DND-41 (cell line): ENCODE measurements around the gene CEP120.

Experiments used
- ATAC-seq: fragments of 200-7000 bp; cut with Tn5 transposase; 3 replicates; pipeline ENCODE4 v1.9.1; 2021; ENCODE audit warnings: low read depth; ENCODE audit not compliant: insufficient read depth
- DNase-seq: peaks from one replicate; pipeline ENCODE4 v3.0.0-alpha.2; 2020
- H2AFZ ChIP-seq: 2 replicates; pipeline ENCODE4 v1.6.0; 2012; ENCODE audit warnings: low read depth, low read length
- H3K27ac ChIP-seq: 2 replicates; pipeline ENCODE4 v1.5.1; 2012; ENCODE audit warnings: low read length, inconsistent platforms
- H3K27me3 ChIP-seq: fragments of 200-600 bp; sonication (generic); 2 replicates; pipeline ENCODE4 v1.6.0; 2012; ENCODE audit warnings: low read length, mild to moderate bottlenecking, inconsistent platforms; ENCODE audit not compliant: insufficient read depth, poor library complexity
- H3K36me3 ChIP-seq: 2 replicates; pipeline ENCODE4 v1.5.1; 2012; ENCODE audit warnings: low read length, inconsistent platforms; ENCODE audit not compliant: insufficient read depth
- H3K4me1 ChIP-seq: 2 replicates; pipeline ENCODE4 v1.5.1; 2012; ENCODE audit warnings: mild to moderate bottlenecking, low read length; ENCODE audit not compliant: insufficient read depth
- H3K4me2 ChIP-seq: 2 replicates; pipeline ENCODE4 v1.6.0; 2012; ENCODE audit warnings: mild to moderate bottlenecking, moderate library complexity, low read length, inconsistent platforms; ENCODE audit not compliant: insufficient read depth
- H3K4me3 ChIP-seq, 2 experiments: fragments of 200-600 bp in 1 of 2; shearing (Covaris generic) in 1 of 2; 2 replicates each; pipeline ENCODE4 v1.5.1; 2012 to 2016; ENCODE audit warnings: inconsistent platforms in 2 of 2, low read length in 2 of 2, mild to moderate bottlenecking in 2 of 2, low read depth in 1 of 2, moderate library complexity in 1 of 2
- H3K79me2 ChIP-seq: 2 replicates; pipeline ENCODE4 v1.6.0; 2012; ENCODE audit warnings: low read length, inconsistent platforms; ENCODE audit not compliant: insufficient read depth
- H3K9ac ChIP-seq: 2 replicates; pipeline ENCODE4 v1.6.0; 2012; ENCODE audit warnings: low read depth, mild to moderate bottlenecking, inconsistent platforms, low read length, moderate library complexity
- H3K9me3 ChIP-seq: 2 replicates; pipeline ENCODE4 v1.5.1; 2012; ENCODE audit warnings: low read length, moderate library complexity, mild to moderate bottlenecking, inconsistent platforms; ENCODE audit not compliant: insufficient read depth, severe bottlenecking
- H4K20me1 ChIP-seq: 2 replicates; pipeline ENCODE4 v1.6.0; 2012; ENCODE audit warnings: low read length; ENCODE audit not compliant: insufficient read depth
- EZH2 ChIP-seq: IDR thresholded peaks from 3 replicates; pipeline ENCODE4 v1.6.1; 2012; ENCODE audit warnings: borderline replicate concordance, low read depth, mild to moderate bottlenecking, moderate library complexity, low read length, inconsistent platforms; ENCODE audit not compliant: severe bottlenecking
- TF ChIP-seq, protein P1 (sequence below): IDR thresholded peaks from 2 replicates; pipeline ENCODE4 v1.5.1; 2012; ENCODE audit warnings: borderline replicate concordance, low read length, moderate library complexity, mild to moderate bottlenecking; ENCODE audit not compliant: poor library complexity, severe bottlenecking; ENCODE audit errors: extremely low read depth

CEP120 gene

DNA sequence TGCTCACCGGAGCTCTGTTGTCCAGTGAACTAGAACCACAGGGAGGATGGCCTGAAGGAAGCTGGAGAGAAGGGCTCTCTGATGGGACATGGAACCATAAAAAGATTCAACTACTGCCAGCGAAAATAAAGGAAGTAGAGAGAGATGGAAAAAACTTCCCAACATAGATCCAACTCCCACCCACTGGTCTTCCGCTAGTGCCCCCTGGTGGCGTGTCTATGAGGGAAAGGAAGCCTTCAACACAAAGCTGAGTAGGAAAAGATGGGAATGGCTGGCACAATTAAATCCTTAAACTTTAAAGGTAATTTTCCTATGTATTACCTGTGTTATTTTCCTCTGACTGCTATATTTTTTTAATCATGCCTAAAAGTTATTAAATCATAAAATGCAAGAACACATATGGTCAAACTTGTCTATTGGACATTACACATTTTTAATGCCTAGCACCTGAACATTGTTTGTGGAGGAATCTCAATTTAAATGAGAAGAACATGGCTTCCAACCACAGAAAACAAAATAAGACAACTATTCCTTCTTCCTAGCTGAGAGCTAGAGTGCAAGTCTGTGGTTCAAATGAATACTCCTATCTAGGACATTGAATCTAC, 51.5 kb downstream of the CEP120 start:
- Histone ChIP-seq H3K4me1 (no peaks in the 10 kb centered on the region), H3K9ac (no peak overlapping the region), H3K9me3 (no peaks in the 10 kb centered on the region), H4K20me1 (no peaks in the 10 kb centered on the region), H3K79me2 (no peaks in the 10 kb centered on the region), H3K4me3 (no peak overlapping the region), H3K27me3 (no peaks in the 10 kb centered on the region), H3K36me3 (peaks cover 83% of the 10 kb centered on the region), H3K4me2 (no peak overlapping the region), H3K27ac (no peak overlapping the region), H2AFZ (no peak overlapping the region)
- ATAC-seq (no peak), DNase-seq (peak; percentile 15)
- TF ChIP-seq, protein P1, sequence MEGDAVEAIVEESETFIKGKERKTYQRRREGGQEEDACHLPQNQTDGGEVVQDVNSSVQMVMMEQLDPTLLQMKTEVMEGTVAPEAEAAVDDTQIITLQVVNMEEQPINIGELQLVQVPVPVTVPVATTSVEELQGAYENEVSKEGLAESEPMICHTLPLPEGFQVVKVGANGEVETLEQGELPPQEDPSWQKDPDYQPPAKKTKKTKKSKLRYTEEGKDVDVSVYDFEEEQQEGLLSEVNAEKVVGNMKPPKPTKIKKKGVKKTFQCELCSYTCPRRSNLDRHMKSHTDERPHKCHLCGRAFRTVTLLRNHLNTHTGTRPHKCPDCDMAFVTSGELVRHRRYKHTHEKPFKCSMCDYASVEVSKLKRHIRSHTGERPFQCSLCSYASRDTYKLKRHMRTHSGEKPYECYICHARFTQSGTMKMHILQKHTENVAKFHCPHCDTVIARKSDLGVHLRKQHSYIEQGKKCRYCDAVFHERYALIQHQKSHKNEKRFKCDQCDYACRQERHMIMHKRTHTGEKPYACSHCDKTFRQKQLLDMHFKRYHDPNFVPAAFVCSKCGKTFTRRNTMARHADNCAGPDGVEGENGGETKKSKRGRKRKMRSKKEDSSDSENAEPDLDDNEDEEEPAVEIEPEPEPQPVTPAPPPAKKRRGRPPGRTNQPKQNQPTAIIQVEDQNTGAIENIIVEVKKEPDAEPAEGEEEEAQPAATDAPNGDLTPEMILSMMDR: peak; percentile 57
- TF ChIP-seq EZH2: no peak

DNA sequence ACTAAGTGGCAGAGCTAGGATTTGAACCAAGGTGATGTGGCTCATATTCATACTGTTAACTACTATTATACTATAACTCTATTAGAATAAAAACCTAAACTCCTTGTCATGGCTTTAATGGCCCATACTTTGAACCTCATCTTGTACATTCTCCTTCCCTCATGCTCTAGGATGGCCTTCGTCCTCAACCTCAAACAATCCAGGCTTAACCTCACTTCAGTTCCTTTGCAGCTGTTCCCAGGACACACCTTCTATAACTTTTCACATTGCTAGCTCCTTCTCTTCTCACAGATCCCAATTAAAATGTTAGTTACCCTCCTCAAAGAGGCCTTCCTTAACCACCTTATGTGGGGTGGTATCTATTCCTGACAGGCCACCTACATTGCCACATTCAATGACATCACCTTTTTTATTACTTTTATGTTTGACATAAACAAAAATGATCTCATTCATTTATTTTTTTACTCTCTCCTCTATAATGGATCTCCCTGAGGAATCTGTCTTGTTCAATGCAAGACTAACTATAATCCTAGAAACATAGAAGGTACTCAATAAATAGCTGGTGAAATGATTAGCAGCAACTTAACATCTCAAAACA, 53.7 kb downstream of the CEP120 start:
- Histone ChIP-seq H3K4me3 (no peak overlapping the region), H3K27ac (no peak overlapping the region), H3K4me1 (no peaks in the 10 kb centered on the region), H3K36me3 (peaks cover 73% of the 10 kb centered on the region), H2AFZ (no peak overlapping the region), H3K27me3 (no peaks in the 10 kb centered on the region), H3K79me2 (no peaks in the 10 kb centered on the region), H3K4me2 (no peak overlapping the region), H4K20me1 (no peaks in the 10 kb centered on the region), H3K9ac (no peak overlapping the region), H3K9me3 (no peaks in the 10 kb centered on the region)
- TF ChIP-seq, protein P1: no peak
- TF ChIP-seq EZH2: no peak
- ATAC-seq: no peak
- no peak for DNase-seq

DNA sequence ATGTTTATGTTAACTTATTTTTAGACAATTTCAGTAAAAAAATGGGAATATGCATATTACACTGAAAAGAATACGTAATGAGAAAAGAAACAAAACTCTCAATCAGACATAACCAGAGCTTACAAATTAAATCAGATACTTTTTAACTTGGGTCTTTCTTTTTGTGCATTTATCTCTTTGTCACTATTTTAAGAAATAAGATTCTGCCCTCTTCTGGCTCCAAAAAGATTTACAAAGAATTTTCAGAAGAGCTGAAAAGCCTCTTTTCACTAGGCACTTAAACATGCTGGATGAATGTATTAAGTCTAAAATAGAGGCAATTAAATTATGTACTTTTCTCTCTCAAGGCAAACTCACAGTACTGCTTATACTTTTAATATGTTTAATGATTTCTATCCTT, 55.5 kb downstream of the CEP120 start:
- no peaks in the 10 kb centered on the region for H3K4me1 ChIP-seq
- TF ChIP-seq, protein P1: peak; percentile 29
- TF ChIP-seq EZH2: no peak
- H4K20me1 ChIP-seq: no peaks in the 10 kb centered on the region
- H2AFZ ChIP-seq: no peak overlapping the region
- H3K4me3 ChIP-seq: no peak overlapping the region
- no peaks in the 10 kb centered on the region for H3K9me3 ChIP-seq
- H3K4me2 ChIP-seq: no peak overlapping the region
- no peak overlapping the region for H3K9ac ChIP-seq
- ATAC-seq (no peak; the same call in 2 of the 3 replicates), DNase-seq (no peak)
- no peak overlapping the region for H3K27ac ChIP-seq
- H3K36me3 ChIP-seq: peaks cover 72% of the 10 kb centered on the region
- H3K27me3 ChIP-seq: no peaks in the 10 kb centered on the region
- no peaks in the 10 kb centered on the region for H3K79me2 ChIP-seq
